Esophagus squamous epithelium (tissue), 5 donors: ENCODE data around the gene LDB2. TPM values are rescaled to one million over a fixed set of nuclear protein-coding genes. Genes with fewer than 3 reads are reported as not detected.

Source experiments
- DNase-seq: peaks from one replicate; lab custom pipeline; 2025; lab: John Stamatoyannopoulos, UW
- H3K27ac ChIP-seq, 4 donors: fragments of 200-600 bp; sonication (generic); one replicate each; pipeline ENCODE4 v1.5.1; 2016 to 2019; ENCODE audit warnings: mild to moderate bottlenecking in 1 of 4
- H3K27me3 ChIP-seq, 4 donors: fragments of 200-600 bp; sonication (generic); 1 replicate in 3 of 4; 2 replicates in 1 of 4; pipeline versions ENCODE4 v1.5.1 to v1.6.0; 2017 to 2021; ENCODE audit warnings: antibody characterized with exemption in 1 of 4
- H3K36me3 ChIP-seq, 3 donors: fragments of 200-600 bp; sonication (generic); one replicate each; pipeline ENCODE4 v1.5.1; 2016 to 2019
- H3K4me1 ChIP-seq, 3 donors: fragments of 200-600 bp; sonication (generic); one replicate each; pipeline ENCODE4 v1.5.1; 2017 to 2019
- H3K4me3 ChIP-seq, 4 donors: fragments of 200-600 bp; sonication (generic); 1 replicate in 3 of 4; 2 replicates in 1 of 4; pipeline ENCODE4 v1.5.1; 2016 to 2019; ENCODE audit warnings: mild to moderate bottlenecking in 2 of 4, moderate library complexity in 1 of 4
- H3K9me3 ChIP-seq, 3 donors: fragments of 200-600 bp; sonication (generic); one replicate each; pipeline ENCODE4 v1.5.1; 2016 to 2019
- CTCF ChIP-seq, 6 experiments: fragments of 450-650 bp in 4 of 6; fragments of 200-600 bp in 2 of 6; sonication (generic) in 2 of 6; IDR thresholded peaks; one replicate each; pipeline ENCODE4 v1.5.1; 2016 to 2019; ENCODE audit warnings: antibody characterized with exemption in 6 of 6, mild to moderate bottlenecking in 4 of 6, moderate library complexity in 4 of 6
- POLR2A ChIP-seq, 4 donors: fragments of 450-650 bp; IDR thresholded peaks; one replicate each; pipeline ENCODE4 v1.6.1; 2017; ENCODE audit warnings: antibody characterized with exemption in 4 of 4, mild to moderate bottlenecking in 4 of 4, moderate library complexity in 3 of 4
- WGBS, 2 donors: methylation state at CpG; one replicate each; pipeline ENCODE4 v1.1.5; 2018; 5-methylcytosine and 5-hydroxymethylcytosine counted together
- intact Hi-C: fragments of 100-400 bp; cut with DNase I; formaldehyde crosslinking; loops from one replicate; pipeline ENCODE4 v1.15.0; 2022
- total RNA-seq, 4 donors: library from RNA; depleted of rRNA; stranded (reverse); fragments of >200 nt; gene quantifications; one replicate each; pipeline ENCODE4 v1.1.0, GENCODE V29; 2016
- donor health status: DM: yes; HTN: yes; CAD: no.

LDB2 gene
- total RNA-seq, 4 donors from 2014 or later = 3.0 to 16.0 (median 5.9) TPM

- no peak for DNase-seq
- H3K9me3 ChIP-seq = no peaks in the 10 kb centered on the region
- WGBS, 2 donors = 68 to 70% methylated on average over 2 of the region's 2 CpGs
- H3K27me3 ChIP-seq = no peaks in the 10 kb centered on the region
- no peaks in the 10 kb centered on the region for H3K36me3 ChIP-seq
- TF ChIP-seq CTCF (IDR thresholded peaks at IDR 0.05) = no peak
- no peak overlapping the region for H3K4me3 ChIP-seq
- intact Hi-C loops = no loop called here
- peaks cover 0 to 18% (median 0%) of the 10 kb centered on the region in 3 donors for H3K4me1 ChIP-seq
- H3K27ac ChIP-seq = no peak overlapping the region
These were observed 304.3 kb downstream of the LDB2 start for GRCh38 chr4:16594128-16594527.

- Histone ChIP-seq H3K9me3 (no peaks in the 10 kb centered on the region), H3K27me3 (no peaks in the 10 kb centered on the region), H3K36me3 (no peaks in the 10 kb centered on the region), H3K27ac (no peak overlapping the region), H3K4me1 (peaks cover 0 to 15% (median 0%) of the 10 kb centered on the region in 3 donors), H3K4me3 (no peak overlapping the region)
- TF ChIP-seq POLR2A (IDR thresholded peaks at IDR 0.05) = no peak
- no peak for TF ChIP-seq CTCF (IDR thresholded peaks at IDR 0.05)
- 69 to 83% methylated on average over 3 of the region's 4 CpGs for WGBS, 2 donors
- DNase-seq = no peak
- intact Hi-C loops = no loop called here
These were observed 305.1 kb downstream of the LDB2 start for GRCh38 chr4:16593386-16593785.

- no peak overlapping the region for H3K27ac ChIP-seq
- TF ChIP-seq POLR2A (IDR thresholded peaks at IDR 0.05) (no peak), CTCF (IDR thresholded peaks at IDR 0.05) (no peak)
- no peaks in the 10 kb centered on the region for H3K36me3 ChIP-seq
- no peaks in the 10 kb centered on the region for H3K27me3 ChIP-seq
- intact Hi-C loops = no loop called here
- no peak overlapping the region for H3K4me3 ChIP-seq
- no peak for DNase-seq
- peaks cover 0 to 11% (median 0%) of the 10 kb centered on the region in 3 donors for H3K4me1 ChIP-seq
- no peaks in the 10 kb centered on the region for H3K9me3 ChIP-seq
- 85 to 94% methylated on average over 3 of the region's 3 CpGs for WGBS, 2 donors
These were observed 307.1 kb downstream of the LDB2 start for GRCh38 chr4:16591272-16591826.

- DNase-seq = no peak
- Histone ChIP-seq H3K27ac (no peak overlapping the region), H3K36me3 (no peaks in the 10 kb centered on the region), H3K4me3 (no peak overlapping the region), H3K27me3 (no peaks in the 10 kb centered on the region), H3K9me3 (no peaks in the 10 kb centered on the region), H3K4me1 (peaks cover 0 to 11% (median 0%) of the 10 kb centered on the region in 3 donors)
- intact Hi-C loops = no loop called here
- no peak for TF ChIP-seq CTCF (IDR thresholded peaks at IDR 0.05)
- TF ChIP-seq POLR2A (IDR thresholded peaks at IDR 0.05) = no peak
- 45 to 51% methylated on average over 4 of the region's 4 CpGs for WGBS, 2 donors
These were observed 307.6 kb downstream of the LDB2 start for GRCh38 chr4:16590797-16591196.

GRCh38 chr4:16588651-16589050 is 309.8 kb downstream of the LDB2 start:
- TF ChIP-seq CTCF (IDR thresholded peaks at IDR 0.05) (no peak), POLR2A (IDR thresholded peaks at IDR 0.05) (no peak)
- intact Hi-C loops = no loop called here
- H3K27me3 ChIP-seq = peaks cover 0 to 3% (median 0%) of the 10 kb centered on the region in 4 donors
- WGBS, 2 donors = 82 to 83% methylated on average over 6 of the region's 6 CpGs
- DNase-seq = no peak
- no peak overlapping the region for H3K4me3 ChIP-seq
- H3K36me3 ChIP-seq = no peaks in the 10 kb centered on the region
- peaks cover 0 to 11% (median 0%) of the 10 kb centered on the region in 3 donors for H3K4me1 ChIP-seq
- no peak overlapping the region for H3K27ac ChIP-seq
- no peaks in the 10 kb centered on the region for H3K9me3 ChIP-seq
